Measurements from ENCODE around the gene DAAM2.

Gene DAAM2

DNA sequence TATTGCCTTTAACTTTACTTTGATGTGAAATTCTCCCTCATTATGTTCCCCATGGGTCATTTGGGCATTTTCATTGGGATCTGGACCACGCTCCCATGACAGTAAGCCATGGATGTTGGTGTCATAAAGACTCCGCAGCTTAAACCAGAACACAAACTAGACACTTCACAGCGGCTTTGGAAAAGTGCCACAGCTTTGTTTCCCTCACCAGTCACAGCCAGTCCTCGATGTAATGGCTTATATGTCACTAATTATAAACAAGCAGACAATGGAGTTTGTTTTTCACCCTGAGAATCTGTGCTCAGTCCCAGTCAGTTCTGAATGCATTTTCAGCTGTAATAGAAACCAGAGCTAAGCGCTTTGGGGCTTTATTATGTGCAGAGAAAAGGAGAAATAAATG, 23.2 kb upstream of the DAAM2 start:
- no peak overlapping the region for H3K27ac ChIP-seq (ENCODE audit: low read depth, low read length)
- no peak overlapping the region for H3K9ac ChIP-seq (ENCODE audit: low read length)
- no peaks in the 10 kb centered on the region for H3K9me3 ChIP-seq (ENCODE audit: control insufficient read depth, insufficient read depth, low read depth, low read length)
- H3K4me1 ChIP-seq (ENCODE audit: control insufficient read depth, insufficient read depth, low read length), result no peaks in the 10 kb centered on the region
- H3K27me3 ChIP-seq (ENCODE audit: control insufficient read depth, insufficient read depth, low read length), result no peaks in the 10 kb centered on the region
- no peak overlapping the region for H3K4me3 ChIP-seq (ENCODE audit: low read depth, low read length)
- no peaks in the 10 kb centered on the region for H3K36me3 ChIP-seq (ENCODE audit: control insufficient read depth, insufficient read depth, low read length)

DNA sequence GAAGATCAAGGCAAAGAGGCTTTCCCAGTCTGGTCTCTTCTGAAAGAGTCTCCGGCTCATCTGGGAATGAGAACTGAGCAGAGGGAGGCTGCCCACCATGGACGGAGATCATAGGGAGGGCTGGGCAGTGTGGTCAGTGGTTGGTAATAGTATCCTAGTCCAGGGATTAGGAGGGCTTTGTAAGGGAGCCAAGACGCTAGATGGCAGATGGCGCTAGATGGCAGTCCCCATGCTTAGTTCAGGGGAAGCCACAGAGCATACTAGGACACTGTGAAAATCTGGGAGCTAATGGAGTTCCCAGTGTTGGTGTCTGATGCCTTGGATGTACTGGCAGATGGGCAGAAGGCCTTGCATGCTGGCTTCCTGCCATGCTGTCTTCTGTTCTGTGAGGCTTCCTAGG, 21.7 kb upstream of the DAAM2 start:
- H3K36me3 ChIP-seq (ENCODE audit: control insufficient read depth, insufficient read depth, low read length), result no peaks in the 10 kb centered on the region
- H3K27me3 ChIP-seq (ENCODE audit: control insufficient read depth, insufficient read depth, low read length), result no peaks in the 10 kb centered on the region
- no peaks in the 10 kb centered on the region for H3K4me1 ChIP-seq (ENCODE audit: control insufficient read depth, insufficient read depth, low read length)
- no peak overlapping the region for H3K27ac ChIP-seq (ENCODE audit: low read depth, low read length)
- no peak overlapping the region for H3K4me3 ChIP-seq (ENCODE audit: low read depth, low read length)
- H3K9me3 ChIP-seq (ENCODE audit: control insufficient read depth, insufficient read depth, low read depth, low read length), result no peaks in the 10 kb centered on the region
- H3K9ac ChIP-seq (ENCODE audit: low read length), result no peak overlapping the region

DNA sequence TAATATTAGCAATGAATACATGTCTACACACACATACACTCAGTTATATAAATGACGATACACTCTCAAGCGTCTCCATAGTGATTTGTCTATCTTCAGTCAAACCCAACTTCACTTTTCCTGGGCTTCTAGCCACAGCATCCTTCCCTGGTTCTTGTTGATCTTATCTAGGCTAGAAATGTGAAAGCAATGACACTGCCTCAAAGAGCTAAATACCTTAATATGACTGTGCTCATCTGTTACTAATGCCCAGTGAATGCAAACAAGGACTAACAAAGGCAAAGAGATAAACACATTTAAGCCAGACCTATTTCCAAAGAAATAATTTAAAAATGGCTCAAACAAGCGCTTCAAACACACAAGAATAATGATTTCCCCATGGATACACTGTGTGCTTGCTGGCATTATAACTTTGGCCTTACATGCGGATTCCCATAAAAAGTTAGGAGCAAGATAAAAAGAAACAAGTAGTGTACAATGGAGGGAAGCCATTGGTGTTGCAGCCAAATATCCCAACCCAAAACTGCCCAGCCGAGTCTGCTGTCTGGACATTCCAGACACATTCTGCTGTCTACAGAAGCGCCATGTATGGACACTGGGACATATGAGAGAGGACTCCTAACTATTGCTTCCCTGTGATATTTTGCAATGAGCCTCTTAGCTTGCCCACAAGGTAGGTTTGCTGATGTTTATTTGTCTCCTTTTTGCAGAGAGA, 19.5 kb upstream of the DAAM2 start:
- Histone ChIP-seq H3K4me3 (ENCODE audit: low read depth, low read length) (no peak overlapping the region), H3K27me3 (ENCODE audit: control insufficient read depth, insufficient read depth, low read length) (no peaks in the 10 kb centered on the region), H3K4me1 (ENCODE audit: control insufficient read depth, insufficient read depth, low read length) (peaks cover 15% of the 10 kb centered on the region), H3K36me3 (ENCODE audit: control insufficient read depth, insufficient read depth, low read length) (no peaks in the 10 kb centered on the region), H3K27ac (ENCODE audit: low read depth, low read length) (no peak overlapping the region), H3K9ac (ENCODE audit: low read length) (no peak overlapping the region), H3K9me3 (ENCODE audit: control insufficient read depth, insufficient read depth, low read depth, low read length) (no peaks in the 10 kb centered on the region)

DNA sequence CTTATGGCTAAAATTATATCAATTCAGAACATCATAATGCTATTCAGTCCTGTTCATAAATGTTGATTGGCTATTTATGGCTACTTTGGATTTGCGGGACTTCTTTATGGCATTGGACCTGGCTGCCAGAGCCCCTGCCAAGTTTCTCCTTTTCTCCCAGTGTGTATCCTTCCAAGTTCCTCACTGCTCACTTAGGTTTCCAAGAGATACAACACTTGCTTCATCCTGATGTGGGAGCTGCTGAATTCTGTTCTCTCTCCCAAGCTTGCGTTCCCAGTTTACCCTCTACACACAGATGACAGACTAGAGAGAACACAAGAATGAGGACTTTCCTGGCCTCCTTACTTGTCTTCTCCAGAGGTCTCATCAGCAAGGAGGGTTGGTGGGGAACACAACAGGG, 18.4 kb upstream of the DAAM2 start:
- no peaks in the 10 kb centered on the region for H3K9me3 ChIP-seq (ENCODE audit: control insufficient read depth, insufficient read depth, low read depth, low read length)
- no peak overlapping the region for H3K27ac ChIP-seq (ENCODE audit: low read depth, low read length)
- no peak overlapping the region for H3K9ac ChIP-seq (ENCODE audit: low read length)
- H3K4me1 ChIP-seq (ENCODE audit: control insufficient read depth, insufficient read depth, low read length), result peaks cover 15% of the 10 kb centered on the region
- H3K36me3 ChIP-seq (ENCODE audit: control insufficient read depth, insufficient read depth, low read length), result no peaks in the 10 kb centered on the region
- H3K4me3 ChIP-seq (ENCODE audit: low read depth, low read length), result no peak overlapping the region
- H3K27me3 ChIP-seq (ENCODE audit: control insufficient read depth, insufficient read depth, low read length), result no peaks in the 10 kb centered on the region

DNA sequence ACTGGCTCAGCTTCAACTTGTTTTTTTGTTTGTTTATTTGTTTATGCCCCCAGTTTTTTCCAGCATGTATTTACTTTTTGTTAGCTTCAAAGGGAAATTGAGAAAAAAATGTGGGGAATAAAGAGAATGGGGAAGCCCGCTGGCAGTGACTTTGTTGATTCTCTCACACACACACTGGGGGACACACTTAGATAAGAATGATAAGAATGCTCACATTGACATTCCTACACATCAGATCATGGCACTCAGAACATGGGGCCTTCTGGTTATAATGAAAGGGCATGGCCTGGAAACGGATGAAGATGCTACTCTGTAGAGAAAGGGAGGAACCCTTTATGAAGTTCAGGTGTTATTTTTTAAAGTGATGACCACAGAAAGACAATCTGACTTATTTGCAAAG, 15.6 kb upstream of the DAAM2 start:
- Histone ChIP-seq H3K36me3 (ENCODE audit: control insufficient read depth, insufficient read depth, low read length) (no peaks in the 10 kb centered on the region), H3K27ac (ENCODE audit: low read depth, low read length) (no peak overlapping the region), H3K9ac (ENCODE audit: low read length) (no peak overlapping the region), H3K27me3 (ENCODE audit: control insufficient read depth, insufficient read depth, low read length) (no peaks in the 10 kb centered on the region), H3K4me1 (ENCODE audit: control insufficient read depth, insufficient read depth, low read length) (peaks cover 15% of the 10 kb centered on the region), H3K4me3 (ENCODE audit: low read depth, low read length) (no peak overlapping the region), H3K9me3 (ENCODE audit: control insufficient read depth, insufficient read depth, low read depth, low read length) (no peaks in the 10 kb centered on the region)

DNA sequence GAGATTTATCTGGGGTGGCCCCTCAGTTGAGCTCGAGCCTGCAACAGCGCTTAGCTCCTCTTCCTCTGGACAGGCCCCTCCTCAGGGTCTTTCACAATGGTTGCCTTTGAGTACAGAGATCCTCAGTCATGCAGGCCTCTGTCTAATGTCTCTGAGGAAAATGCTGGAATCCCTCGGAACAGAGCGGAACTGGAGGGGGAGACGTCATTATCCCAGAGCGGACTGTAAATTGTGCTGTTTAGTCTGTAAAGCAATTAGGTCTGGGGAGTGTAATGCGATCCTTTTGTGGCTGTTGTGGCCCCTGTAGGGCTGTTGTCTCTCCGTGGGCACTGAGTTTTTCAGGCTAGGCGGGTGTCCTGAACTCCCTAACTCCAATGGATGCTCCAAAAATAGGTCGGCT, 15.0 kb upstream of the DAAM2 start:
- Histone ChIP-seq H3K27me3 (ENCODE audit: control insufficient read depth, insufficient read depth, low read length) (no peaks in the 10 kb centered on the region), H3K27ac (ENCODE audit: low read depth, low read length) (no peak overlapping the region), H3K9ac (ENCODE audit: low read length) (no peak overlapping the region), H3K9me3 (ENCODE audit: control insufficient read depth, insufficient read depth, low read depth, low read length) (no peaks in the 10 kb centered on the region), H3K36me3 (ENCODE audit: control insufficient read depth, insufficient read depth, low read length) (no peaks in the 10 kb centered on the region), H3K4me1 (ENCODE audit: control insufficient read depth, insufficient read depth, low read length) (peaks cover 15% of the 10 kb centered on the region), H3K4me3 (ENCODE audit: low read depth, low read length) (no peak overlapping the region)

DNA sequence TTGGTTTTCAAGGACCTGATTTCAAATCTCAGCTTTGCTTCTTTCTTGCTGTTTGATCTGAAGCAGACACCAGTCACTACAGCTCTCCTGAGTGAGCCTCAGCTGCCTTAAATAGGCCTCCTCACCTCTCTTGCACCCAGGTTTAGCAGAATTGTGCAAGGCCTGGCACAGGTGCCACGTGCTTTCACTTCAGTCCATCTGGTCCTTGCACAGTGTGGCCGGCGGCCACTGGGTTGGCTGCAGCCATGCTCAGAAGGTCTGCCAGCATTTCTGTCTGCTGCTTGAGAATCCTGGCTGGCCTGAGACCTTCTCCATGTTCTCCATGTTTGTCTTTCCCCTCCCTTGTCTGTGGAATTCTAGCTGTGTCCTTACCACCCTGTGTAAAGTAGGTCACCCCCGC, 14.5 kb upstream of the DAAM2 start:
- H3K9me3 ChIP-seq (ENCODE audit: control insufficient read depth, insufficient read depth, low read depth, low read length), result no peaks in the 10 kb centered on the region
- no peak overlapping the region for H3K27ac ChIP-seq (ENCODE audit: low read depth, low read length)
- H3K27me3 ChIP-seq (ENCODE audit: control insufficient read depth, insufficient read depth, low read length), result no peaks in the 10 kb centered on the region
- no peaks in the 10 kb centered on the region for H3K36me3 ChIP-seq (ENCODE audit: control insufficient read depth, insufficient read depth, low read length)
- no peak overlapping the region for H3K4me3 ChIP-seq (ENCODE audit: low read depth, low read length)
- no peak overlapping the region for H3K9ac ChIP-seq (ENCODE audit: low read length)
- H3K4me1 ChIP-seq (ENCODE audit: control insufficient read depth, insufficient read depth, low read length), result peaks cover 15% of the 10 kb centered on the region

DNA sequence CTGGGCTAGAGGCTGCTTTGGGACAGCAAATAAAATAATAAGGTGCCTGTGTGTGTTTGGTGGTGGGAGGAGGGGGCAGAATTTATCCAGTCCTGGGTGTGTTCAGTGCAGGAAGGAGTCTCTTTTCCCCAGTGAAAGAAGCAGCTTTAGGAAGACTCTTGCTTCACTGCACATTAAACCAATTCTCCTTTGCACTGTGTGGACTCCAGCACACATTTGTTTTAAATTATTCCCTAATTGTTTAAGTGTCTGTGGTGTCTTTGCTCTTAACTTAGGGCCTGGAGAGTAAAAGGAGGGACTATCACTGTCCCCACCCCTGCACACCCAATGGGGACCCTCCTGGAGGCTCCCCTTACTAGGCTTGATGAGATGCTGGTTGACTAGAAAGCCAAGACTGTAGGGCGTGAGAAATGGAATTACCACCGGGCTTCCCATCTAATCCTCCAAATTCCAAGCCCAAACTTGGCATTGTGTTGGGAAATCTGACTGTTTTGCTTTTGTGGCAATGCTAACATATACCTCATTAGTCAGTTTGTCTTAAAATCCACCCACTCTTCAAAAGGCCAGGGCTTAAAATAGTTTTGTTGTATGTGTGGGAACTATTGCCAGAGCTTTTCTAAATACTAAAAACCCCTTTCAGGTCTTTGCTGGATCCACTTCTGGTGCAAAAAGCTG, 13.5 kb upstream of the DAAM2 start:
- no peaks in the 10 kb centered on the region for H3K9me3 ChIP-seq (ENCODE audit: control insufficient read depth, insufficient read depth, low read depth, low read length)
- H3K9ac ChIP-seq (ENCODE audit: low read length), result no peak overlapping the region
- no peaks in the 10 kb centered on the region for H3K27me3 ChIP-seq (ENCODE audit: control insufficient read depth, insufficient read depth, low read length)
- peaks cover 15% of the 10 kb centered on the region for H3K4me1 ChIP-seq (ENCODE audit: control insufficient read depth, insufficient read depth, low read length)
- no peak overlapping the region for H3K4me3 ChIP-seq (ENCODE audit: low read depth, low read length)
- H3K27ac ChIP-seq (ENCODE audit: low read depth, low read length), result no peak overlapping the region
- no peaks in the 10 kb centered on the region for H3K36me3 ChIP-seq (ENCODE audit: control insufficient read depth, insufficient read depth, low read length)

DNA sequence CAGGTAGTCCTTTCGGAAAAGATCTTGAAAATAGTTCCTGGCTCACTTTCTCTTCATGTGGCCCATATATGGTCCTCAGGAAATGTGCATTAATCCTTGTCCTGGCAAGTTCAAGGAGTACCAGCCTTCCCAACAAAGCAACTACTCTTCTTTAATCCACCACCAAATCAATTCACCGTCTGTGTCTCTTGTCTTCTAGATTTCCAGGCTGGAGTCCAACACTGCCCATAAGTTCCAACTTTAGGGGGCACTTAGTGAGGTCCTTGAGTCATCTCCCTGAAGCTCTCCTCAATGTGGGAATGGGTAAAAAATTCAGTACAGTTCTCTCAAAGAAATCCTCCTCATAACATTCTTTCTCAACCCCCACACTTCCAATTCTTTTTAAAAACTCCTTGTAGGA, 6.9 kb upstream of the DAAM2 start:
- Histone ChIP-seq H3K27ac (ENCODE audit: low read depth, low read length) (no peak overlapping the region), H3K4me1 (ENCODE audit: control insufficient read depth, insufficient read depth, low read length) (no peaks in the 10 kb centered on the region), H3K9ac (ENCODE audit: low read length) (no peak overlapping the region), H3K36me3 (ENCODE audit: control insufficient read depth, insufficient read depth, low read length) (no peaks in the 10 kb centered on the region), H3K27me3 (ENCODE audit: control insufficient read depth, insufficient read depth, low read length) (no peaks in the 10 kb centered on the region), H3K9me3 (ENCODE audit: control insufficient read depth, insufficient read depth, low read depth, low read length) (no peaks in the 10 kb centered on the region), H3K4me3 (ENCODE audit: low read depth, low read length) (no peak overlapping the region)

DNA sequence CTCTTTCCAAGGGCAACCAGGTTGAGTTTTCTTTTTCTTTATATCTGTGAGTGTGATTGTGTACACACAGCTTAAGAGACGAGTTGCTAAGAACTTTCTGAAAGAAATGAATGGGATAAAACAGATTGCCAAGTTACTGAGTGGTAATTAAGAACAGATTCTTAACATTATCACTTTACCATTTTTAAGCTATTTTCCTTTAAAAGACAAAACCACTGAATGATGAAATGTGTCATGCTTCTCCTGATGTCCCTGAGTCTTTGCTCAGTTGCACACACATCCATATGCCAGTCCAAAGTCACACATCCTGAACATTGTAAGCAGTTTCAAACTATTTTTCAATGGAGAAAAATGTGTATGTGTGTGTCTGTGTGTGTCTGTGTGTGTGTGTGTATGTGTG, 5.5 kb upstream of the DAAM2 start:
- Histone ChIP-seq H3K9ac (ENCODE audit: low read length) (no peak overlapping the region), H3K27ac (ENCODE audit: low read depth, low read length) (no peak overlapping the region), H3K27me3 (ENCODE audit: control insufficient read depth, insufficient read depth, low read length) (peaks cover under 1% of the 10 kb centered on the region; the same call in 1 of the 2 replicates), H3K9me3 (ENCODE audit: control insufficient read depth, insufficient read depth, low read depth, low read length) (no peaks in the 10 kb centered on the region), H3K4me3 (ENCODE audit: low read depth, low read length) (no peak overlapping the region), H3K36me3 (ENCODE audit: control insufficient read depth, insufficient read depth, low read length) (no peaks in the 10 kb centered on the region), H3K4me1 (ENCODE audit: control insufficient read depth, insufficient read depth, low read length) (0 out of 2 replicates have a peak, but pooled peaks cover under 1% of the 10 kb centered on the region)

DNA sequence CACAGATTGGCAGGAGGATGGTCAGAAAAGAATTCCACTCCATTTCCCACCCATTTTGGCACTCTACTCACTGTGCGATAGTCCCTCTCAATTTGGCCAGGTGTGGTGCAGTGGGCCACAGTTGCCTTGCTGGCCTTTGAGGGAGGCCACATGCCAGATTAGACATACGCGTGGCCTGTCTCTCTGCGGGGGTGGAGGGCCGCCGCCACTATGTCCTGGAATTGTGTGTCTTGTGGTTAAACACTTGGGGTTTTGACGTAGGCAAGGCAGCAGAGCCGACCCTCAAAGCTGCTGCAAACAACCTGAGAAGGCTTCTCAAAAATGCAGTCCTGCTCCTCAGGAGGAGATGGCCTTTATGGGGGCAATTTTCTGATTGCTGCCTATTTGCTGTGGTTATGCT, 4.9 kb upstream of the DAAM2 start:
- H3K27ac ChIP-seq (ENCODE audit: low read depth, low read length), result no peak overlapping the region
- no peaks in the 10 kb centered on the region for H3K36me3 ChIP-seq (ENCODE audit: control insufficient read depth, insufficient read depth, low read length)
- no peak overlapping the region for H3K9ac ChIP-seq (ENCODE audit: low read length)
- no peak overlapping the region for H3K4me3 ChIP-seq (ENCODE audit: low read depth, low read length)
- H3K4me1 ChIP-seq (ENCODE audit: control insufficient read depth, insufficient read depth, low read length), result peaks cover 3% of the 10 kb centered on the region; the same call in 1 of the 2 replicates
- H3K27me3 ChIP-seq (ENCODE audit: control insufficient read depth, insufficient read depth, low read length), result peaks cover 6% of the 10 kb centered on the region
- H3K9me3 ChIP-seq (ENCODE audit: control insufficient read depth, insufficient read depth, low read depth, low read length), result no peaks in the 10 kb centered on the region
